ENCODE results near the gene IFI6. TPM values are rescaled to one million over a fixed set of nuclear protein-coding genes. Genes with fewer than 3 reads are reported as not detected.

The IFI6 gene
- total and polyA plus RNA-seq, 2 donors (not counting 1 experiment from before 2014, with no cell fraction given), result 11.7 to 12.0 TPM

DNA sequence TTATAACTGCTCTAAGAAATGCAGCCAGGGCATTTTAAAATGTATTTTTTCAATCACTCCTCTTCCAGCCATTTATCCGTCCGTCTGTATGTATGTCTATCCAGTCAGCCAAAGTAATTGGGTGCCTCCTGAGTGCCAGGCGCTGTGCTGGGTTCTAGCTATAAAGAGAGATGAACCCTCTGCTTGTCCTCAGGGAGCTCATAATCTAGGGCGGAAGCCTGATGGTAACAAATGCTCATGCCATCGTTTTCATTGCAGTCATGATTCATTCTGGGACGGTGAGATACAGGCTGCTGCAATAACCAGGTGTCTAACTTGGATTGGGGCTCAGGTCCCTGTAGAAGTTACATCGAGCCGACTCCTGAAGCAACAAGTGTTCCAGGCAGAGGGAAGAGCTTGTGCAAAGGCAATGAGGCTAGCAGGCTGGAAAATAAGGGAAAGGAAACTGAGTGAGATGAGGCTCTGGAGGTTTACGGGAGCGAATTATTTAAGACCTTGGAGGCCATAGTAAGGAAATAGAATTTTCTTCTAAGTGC lies 11.6 kb downstream of the IFI6 start:
- ATAC-seq (ENCODE audit: low read depth) (no peak), DNase-seq (no peak)
- H3K4me3 Mint-ChIP-seq, result peak overlapping the region; percentile 90
- Histone ChIP-seq H3K9me3 (ENCODE audit: control extremely low read depth in 1 of 3, control insufficient read depth in 2 of 3, insufficient read depth in 1 of 3, low read length in 2 of 3) (no peaks in the 10 kb centered on the region), H4K20me1 (ENCODE audit: control insufficient read depth, insufficient read depth, low read length, poor library complexity, severe bottlenecking) (no peaks in the 10 kb centered on the region), H3K9ac (ENCODE audit: low read length) (peak overlapping the region; percentile 73), H3K79me2 (ENCODE audit: control insufficient read depth, insufficient read depth, low read length) (no peaks in the 10 kb centered on the region), H3K4me1 (ENCODE audit: control insufficient read depth in 2 of 2, insufficient read depth in 2 of 2, low read length in 2 of 2) (peaks cover 42 to 68% of the 10 kb centered on the region in 2 donors), H3K4me2 (replicated peaks; ENCODE audit: low read depth, low read length, poor library complexity, severe bottlenecking) (peak overlapping the region; percentile 89), H2AFZ (ENCODE audit: insufficient read depth, low read depth, low read length, poor library complexity, severe bottlenecking) (peak overlapping the region; percentile 65), H3K4me3 (ENCODE audit: control extremely low read depth in 1 of 5, extremely low read depth in 1 of 5, insufficient read depth in 1 of 5, low read depth in 2 of 5, low read length in 4 of 5) (peak overlapping the region; percentile 22 to 65 (median 39)), H3K27me3 (replicated peaks in 1 of 4; ENCODE audit: control extremely low read depth in 1 of 4, control insufficient read depth in 3 of 4, insufficient read depth in 4 of 4, low read length in 3 of 4) (no peaks in the 10 kb centered on the region), H3K36me3 (replicated peaks in 1 of 2; ENCODE audit: control extremely low read depth in 1 of 2, control insufficient read depth in 1 of 2, extremely low read depth in 1 of 2, insufficient read depth in 2 of 2, low read length in 1 of 2) (no peaks in the 10 kb centered on the region), H3K27ac (ENCODE audit: low read length in 2 of 2) (peak overlapping the region; percentile 98 to 100)
- peak overlapping the region; percentile 99 for H3K27ac Mint-ChIP-seq
- intact Hi-C loops (cut with micrococcal nuclease), result loop anchor here (2.0 to 10.0 kb wide), 3 partner anchors 170 to 556 kb away; partner anchors contain the start of gene WASF2
- POLR2A ChIA-PET, result interaction anchor here (1.0 to 6.7 kb wide), 5 partner anchors 11 to 51 kb away, joined by 3 to 55 read pairs (median 6); partner anchors contain the start of gene FGR
- H3K9me3 Mint-ChIP-seq (ENCODE audit: insufficient read depth), result no peaks in the 10 kb centered on the region
- CTCF ChIA-PET, result interaction anchor here (1.6 to 8.8 kb wide), 9 partner anchors 9 to 265 kb away, joined by 3 to 473 read pairs (median 8); partner anchors contain the start of genes AHDC1 and FAM76A
- H3K4me1 Mint-ChIP-seq, result peaks cover 58% of the 10 kb centered on the region
- 58% methylated on average over 6 of the region's 10 CpGs for WGBS (ENCODE audit: insufficient coverage)
- no peak for TF ChIP-seq EZH2 (IDR thresholded peaks at IDR 0.05; ENCODE audit: borderline replicate concordance, insufficient read depth, low read depth, low read length, poor library complexity, severe bottlenecking)
- TF ChIP-seq, protein P1, sequence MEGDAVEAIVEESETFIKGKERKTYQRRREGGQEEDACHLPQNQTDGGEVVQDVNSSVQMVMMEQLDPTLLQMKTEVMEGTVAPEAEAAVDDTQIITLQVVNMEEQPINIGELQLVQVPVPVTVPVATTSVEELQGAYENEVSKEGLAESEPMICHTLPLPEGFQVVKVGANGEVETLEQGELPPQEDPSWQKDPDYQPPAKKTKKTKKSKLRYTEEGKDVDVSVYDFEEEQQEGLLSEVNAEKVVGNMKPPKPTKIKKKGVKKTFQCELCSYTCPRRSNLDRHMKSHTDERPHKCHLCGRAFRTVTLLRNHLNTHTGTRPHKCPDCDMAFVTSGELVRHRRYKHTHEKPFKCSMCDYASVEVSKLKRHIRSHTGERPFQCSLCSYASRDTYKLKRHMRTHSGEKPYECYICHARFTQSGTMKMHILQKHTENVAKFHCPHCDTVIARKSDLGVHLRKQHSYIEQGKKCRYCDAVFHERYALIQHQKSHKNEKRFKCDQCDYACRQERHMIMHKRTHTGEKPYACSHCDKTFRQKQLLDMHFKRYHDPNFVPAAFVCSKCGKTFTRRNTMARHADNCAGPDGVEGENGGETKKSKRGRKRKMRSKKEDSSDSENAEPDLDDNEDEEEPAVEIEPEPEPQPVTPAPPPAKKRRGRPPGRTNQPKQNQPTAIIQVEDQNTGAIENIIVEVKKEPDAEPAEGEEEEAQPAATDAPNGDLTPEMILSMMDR (IDR thresholded peaks at IDR 0.05), result no peak
- no peaks in the 10 kb centered on the region for H3K27me3 Mint-ChIP-seq

Measured in B cell (primary cell).